ENCODE data around the gene SEZ6.

SEZ6 gene

GRCh38 chr17:28953444-28954118, 52.3 kb downstream of the SEZ6 start:
- DNase-seq (ENCODE audit: low spot score), result peak; percentile 76

GRCh38 chr17:28951991-28952975, 53.5 kb downstream of the SEZ6 start:
- DNase-seq (ENCODE audit: low spot score), result peak; percentile 100

GRCh38 chr17:28951428-28951990, 54.3 kb downstream of the SEZ6 start, which contains the start of gene PHF12:
TSS of gene PHF12 (minus strand) at chr17:28951518. CDS start at chr17:28950960, 558 bp downstream.
- peak; percentile 100 for DNase-seq (ENCODE audit: low spot score)

GRCh38 chr17:28950752-28951427, 54.9 kb downstream of the SEZ6 start:
- DNase-seq (ENCODE audit: low spot score), result no peak

GRCh38 chr17:28950017-28950751, 55.6 kb downstream of the SEZ6 start:
- DNase-seq (ENCODE audit: low spot score), result peak; percentile 70

- DNase-seq (ENCODE audit: low spot score), result peak; percentile 73
Measured at GRCh38 chr17:28949185-28950016, 56.4 kb downstream of the SEZ6 start.

- peak; percentile 19 for DNase-seq (ENCODE audit: low spot score)
Measured at GRCh38 chr17:28948873-28949184, 57.0 kb downstream of the SEZ6 start.

GRCh38 chr17:28948342-28948741, 57.5 kb downstream of the SEZ6 start:
- DNase-seq (ENCODE audit: low spot score), result no peak

- no peak for DNase-seq (ENCODE audit: low spot score)
Measured at GRCh38 chr17:28947639-28948038, 58.2 kb downstream of the SEZ6 start.

- DNase-seq (ENCODE audit: low spot score), result no peak
Measured at GRCh38 chr17:28946239-28946638, 59.6 kb downstream of the SEZ6 start.

GRCh38 chr17:28944862-28945741, 60.7 kb downstream of the SEZ6 start:
- DNase-seq (ENCODE audit: low spot score), result no peak

- DNase-seq (ENCODE audit: low spot score), result no peak
Measured at GRCh38 chr17:28944343-28944742, 61.5 kb downstream of the SEZ6 start.

GRCh38 chr17:28942925-28943324, 62.9 kb downstream of the SEZ6 start:
- no peak for DNase-seq (ENCODE audit: low spot score)

GRCh38 chr17:28941251-28941650, 64.6 kb downstream of the SEZ6 start:
- no peak for DNase-seq (ENCODE audit: low spot score)

- DNase-seq (ENCODE audit: low spot score), result no peak
Measured at GRCh38 chr17:28940675-28941074, 65.2 kb downstream of the SEZ6 start.

GRCh38 chr17:28940142-28940541, 65.7 kb downstream of the SEZ6 start:
- DNase-seq (ENCODE audit: low spot score), result no peak

- DNase-seq (ENCODE audit: low spot score), result no peak
Measured at GRCh38 chr17:28938552-28938951, 67.3 kb downstream of the SEZ6 start.

GRCh38 chr17:28937044-28937729, 68.6 kb downstream of the SEZ6 start:
- DNase-seq (ENCODE audit: low spot score), result no peak

All from NAMALWA (cell line).